ENCODE measurements around the gene PLEK2.
"Not testable (repeated sequence)": the region's sequence is repeated elsewhere in the genome, so short reads cannot be mapped to it uniquely, and the experiment has no call there.

PLEK2 gene

DNA sequence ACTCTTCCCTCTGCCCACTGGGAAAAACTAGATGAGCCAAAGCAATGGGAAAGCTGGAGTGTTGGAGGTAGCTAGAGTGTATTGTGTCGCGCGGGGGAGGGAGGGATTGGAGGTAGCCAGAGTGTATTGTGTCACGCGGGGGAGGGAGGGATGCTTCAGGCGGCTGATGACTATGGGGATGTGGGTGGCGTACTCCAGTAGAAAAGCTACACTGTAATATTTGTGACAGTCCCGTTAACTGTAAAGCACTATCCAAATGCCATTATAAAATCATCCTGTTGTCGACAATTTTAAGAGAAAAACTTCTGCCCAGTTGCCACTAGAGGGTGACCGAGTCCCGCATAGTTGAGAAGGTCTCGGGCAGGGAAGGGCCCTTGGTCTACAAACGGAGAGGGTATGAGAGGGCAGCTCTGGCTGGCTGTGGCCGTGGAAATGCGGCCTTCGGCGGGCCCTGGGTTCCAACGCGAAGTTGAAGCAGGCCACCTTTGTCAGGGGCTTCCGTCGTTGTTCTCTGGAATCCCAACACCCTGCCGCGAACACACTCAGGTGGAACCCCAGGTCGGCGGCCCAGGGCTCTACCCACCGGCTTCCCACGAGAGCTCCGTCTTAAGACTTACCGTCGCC, 15.1 kb upstream of the PLEK2 start:
- DNase-seq: peak; percentile 60 to 63

GRCh38 chr14:67426161-67426560, 14.2 kb upstream of the PLEK2 start:
- DNase-seq: no peak

- DNase-seq: no peak
Measured at GRCh38 chr14:67425608-67426007, 13.6 kb upstream of the PLEK2 start.

- DNase-seq: no peak
Measured at GRCh38 chr14:67424539-67424938, 12.6 kb upstream of the PLEK2 start.

DNA sequence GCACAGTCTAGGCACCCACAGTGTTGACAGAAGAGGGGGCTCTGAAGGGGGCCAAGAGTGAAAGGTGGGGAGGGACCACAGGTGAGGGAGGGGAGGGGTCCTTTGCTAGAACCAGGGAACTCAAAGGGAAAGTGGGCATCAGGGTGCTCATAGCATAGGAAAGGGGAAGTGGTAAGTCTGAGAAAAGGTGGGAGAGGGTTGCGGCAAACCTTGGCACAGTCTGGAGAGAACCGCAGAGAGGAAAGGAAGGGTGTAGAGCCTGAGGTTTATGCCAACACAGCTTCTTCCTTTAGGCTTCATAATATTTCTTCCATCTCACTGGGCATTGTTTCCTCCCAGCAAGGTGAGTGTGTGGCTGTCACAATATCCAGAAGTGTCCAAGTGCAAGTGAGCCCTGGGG, 11.5 kb upstream of the PLEK2 start:
- no peak for DNase-seq

- DNase-seq: no peak
Measured at GRCh38 chr14:67421356-67422224, 9.6 kb upstream of the PLEK2 start.

DNA sequence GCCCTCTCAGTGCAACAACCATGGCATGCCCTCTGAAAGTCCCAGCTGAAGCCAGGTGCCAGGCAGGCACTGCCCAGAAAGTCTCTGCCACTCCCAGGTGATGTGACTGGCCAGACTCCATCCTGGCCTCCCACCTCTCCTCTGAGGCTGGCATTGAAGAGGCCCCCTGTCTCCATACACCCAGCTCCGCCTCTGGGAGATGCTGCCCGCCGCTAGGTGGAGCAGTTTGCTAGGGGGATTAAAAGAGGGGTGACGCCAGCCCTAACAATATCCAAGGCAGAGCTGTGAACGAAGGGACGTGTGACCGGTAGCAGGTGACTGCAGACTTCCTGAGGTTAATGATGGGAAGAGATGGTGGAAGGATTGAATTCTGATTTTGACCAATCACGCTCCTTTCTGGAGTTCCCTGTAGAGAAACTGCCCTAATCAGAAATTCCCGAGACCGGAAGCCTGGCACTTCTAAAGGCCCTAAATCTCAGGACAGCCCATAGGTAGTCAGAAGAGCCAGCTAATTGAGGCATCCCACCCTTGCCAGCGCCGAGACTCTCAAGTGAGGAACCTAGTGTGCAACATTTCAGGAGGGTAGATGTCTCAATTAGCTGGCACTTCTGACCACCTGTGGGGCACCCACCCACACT, 8.3 kb upstream of the PLEK2 start:
- DNase-seq: peak; percentile 21 to 35

GRCh38 chr14:67418401-67419191, 6.6 kb upstream of the PLEK2 start:
- DNase-seq: no peak

DNA sequence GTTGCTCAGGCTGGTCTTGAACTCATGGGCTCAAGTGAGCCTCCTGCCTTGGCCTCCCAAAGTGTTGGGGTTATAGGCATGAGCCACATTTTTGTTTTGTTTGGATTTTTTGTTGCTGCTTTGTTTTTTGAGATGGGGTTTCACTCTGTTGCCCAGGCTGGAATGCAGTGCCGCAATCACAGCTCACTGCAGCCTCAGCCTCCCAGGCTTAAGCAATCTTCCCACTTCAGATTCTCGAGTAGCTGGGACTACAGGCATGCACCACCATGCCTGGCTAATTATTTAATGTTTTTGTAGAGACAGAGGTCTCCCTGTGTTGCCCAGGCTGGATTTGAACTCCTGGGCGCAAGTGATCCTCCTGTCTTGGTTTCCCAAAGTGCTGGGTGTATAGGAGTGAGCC, 5.7 kb upstream of the PLEK2 start:
- DNase-seq: no peak

DNA sequence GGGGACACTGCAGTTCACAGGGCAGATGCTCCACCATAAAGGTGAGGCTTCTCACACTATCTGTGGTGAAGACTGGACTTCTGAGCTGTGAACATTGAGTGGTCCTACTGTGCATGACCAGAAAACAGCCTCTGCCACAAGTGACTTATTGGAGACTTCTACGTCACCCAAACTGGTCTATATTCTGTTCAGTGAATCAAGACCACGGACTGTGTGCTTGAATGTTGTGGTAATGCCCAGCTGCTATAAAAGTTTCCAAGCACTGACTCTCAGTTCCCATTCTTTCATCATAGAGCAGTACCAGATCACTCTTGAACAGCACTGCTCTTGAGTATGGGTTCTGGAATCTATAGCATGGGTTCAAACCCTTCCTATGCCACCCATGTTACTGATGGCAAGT, 4.8 kb upstream of the PLEK2 start:
- no peak for DNase-seq

GRCh38 chr14:67416085-67416484, 4.1 kb upstream of the PLEK2 start:
- DNase-seq: no peak

GRCh38 chr14:67415610-67416009, 3.6 kb upstream of the PLEK2 start:
- not testable (repeated sequence) for DNase-seq

DNA sequence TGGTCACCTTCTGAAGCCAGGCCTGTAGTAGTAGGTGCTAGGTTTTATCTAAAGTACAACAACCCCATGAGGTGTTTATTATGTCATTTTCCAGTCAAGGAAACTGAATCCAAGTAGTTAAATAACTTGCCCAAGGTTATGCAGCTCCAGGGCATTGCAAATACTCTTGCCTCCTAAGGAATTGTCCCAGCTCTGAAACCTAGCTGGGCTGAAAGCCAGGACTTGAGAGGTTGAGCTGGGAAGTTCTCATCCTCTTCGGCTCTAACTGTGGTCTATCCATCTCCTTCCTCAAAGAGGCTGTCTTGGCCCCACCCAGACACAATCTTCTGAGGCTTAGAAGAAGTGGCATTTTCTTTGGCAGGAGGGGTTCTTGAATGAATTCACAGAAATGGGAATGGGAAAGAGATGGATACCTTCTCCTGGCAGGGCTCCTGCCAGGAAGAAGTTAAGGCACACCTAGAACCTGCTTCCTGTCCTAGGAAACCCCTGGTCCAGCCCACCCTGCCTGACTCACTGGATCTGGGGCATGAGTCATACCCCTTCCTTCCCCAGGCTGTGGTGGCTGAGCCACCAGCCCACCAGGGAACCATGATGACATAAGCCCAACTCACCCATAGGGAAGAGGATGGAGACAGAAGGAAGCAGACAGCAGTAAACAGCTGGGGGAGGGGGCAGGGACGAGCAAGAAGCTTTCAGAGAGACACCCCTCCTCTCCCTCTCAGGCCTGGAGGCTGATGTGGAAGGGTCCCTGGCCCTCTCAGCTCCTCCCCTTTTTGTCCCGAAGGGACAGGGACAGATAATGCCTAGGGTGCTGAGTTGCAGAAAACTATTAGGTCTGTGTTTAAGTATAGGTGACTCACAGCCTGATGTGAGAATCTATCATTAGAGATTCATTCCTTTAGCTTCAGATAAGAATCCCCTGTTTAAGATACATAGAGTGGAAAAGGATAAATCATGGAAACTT, 2.1 kb upstream of the PLEK2 start:
- peak; percentile 11 for DNase-seq

GRCh38 chr14:67411370-67411769, 595 bp downstream of the PLEK2 start:
- no peak for DNase-seq

- DNase-seq: no peak
Measured at GRCh38 chr14:67410313-67410712, 1.7 kb downstream of the PLEK2 start.

GRCh38 chr14:67409461-67409860, 2.5 kb downstream of the PLEK2 start:
- DNase-seq: no peak

DNA sequence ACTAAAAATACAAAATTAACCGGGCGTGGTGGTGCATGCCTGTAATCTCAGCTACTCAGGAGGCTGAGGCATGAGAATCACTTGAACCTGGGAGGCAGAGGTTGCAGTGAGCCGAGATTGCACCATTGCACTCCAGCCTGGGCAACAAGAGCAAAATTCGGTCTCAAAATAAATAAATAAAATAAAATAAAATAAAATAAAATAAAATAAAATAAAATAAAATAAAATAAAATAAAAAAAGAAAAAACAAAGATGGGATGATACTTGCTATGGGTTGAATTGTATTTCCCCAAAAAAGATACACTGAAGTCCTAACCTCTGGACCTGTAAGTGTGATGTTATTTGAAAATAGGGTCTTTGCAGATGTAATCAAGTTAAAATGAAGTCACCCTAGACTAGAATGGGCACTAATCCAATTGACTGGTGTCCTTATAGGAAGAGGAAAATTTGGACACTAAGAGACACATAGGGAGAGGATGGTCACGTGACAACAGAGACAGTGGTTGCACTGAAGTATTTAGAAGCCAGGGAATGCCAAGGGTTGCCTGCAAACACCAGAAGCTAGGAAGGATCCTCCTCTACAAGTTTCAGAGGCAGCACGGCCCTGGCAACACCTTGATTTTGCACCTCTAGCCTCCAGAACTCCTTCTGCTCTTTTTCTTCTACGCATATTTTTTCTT, 3.7 kb downstream of the PLEK2 start:
- DNase-seq: not testable (repeated sequence)

GRCh38 chr14:67405771-67406170, 6.2 kb downstream of the PLEK2 start:
- no peak for DNase-seq

DNA sequence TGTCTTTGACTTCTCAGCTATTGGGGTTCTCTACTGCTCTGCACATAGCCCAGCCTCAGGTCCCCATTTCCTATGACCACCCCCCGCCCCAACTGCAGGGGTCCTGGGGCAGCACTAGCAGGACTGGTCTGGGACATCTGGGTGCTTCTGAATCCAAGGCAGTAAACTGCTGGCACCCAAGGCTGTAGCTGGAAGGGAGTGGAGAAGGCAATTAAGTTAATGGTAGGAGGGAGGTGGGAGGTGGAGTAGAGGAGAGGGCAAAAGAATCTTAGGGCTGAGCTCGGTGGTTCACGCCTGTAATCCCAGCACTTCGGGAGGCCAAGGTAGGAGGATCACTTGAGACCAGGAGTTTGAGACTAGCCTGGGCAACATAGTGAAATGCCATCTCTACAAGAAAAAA, 11.5 kb downstream of the PLEK2 start:
- no peak for DNase-seq

DNA sequence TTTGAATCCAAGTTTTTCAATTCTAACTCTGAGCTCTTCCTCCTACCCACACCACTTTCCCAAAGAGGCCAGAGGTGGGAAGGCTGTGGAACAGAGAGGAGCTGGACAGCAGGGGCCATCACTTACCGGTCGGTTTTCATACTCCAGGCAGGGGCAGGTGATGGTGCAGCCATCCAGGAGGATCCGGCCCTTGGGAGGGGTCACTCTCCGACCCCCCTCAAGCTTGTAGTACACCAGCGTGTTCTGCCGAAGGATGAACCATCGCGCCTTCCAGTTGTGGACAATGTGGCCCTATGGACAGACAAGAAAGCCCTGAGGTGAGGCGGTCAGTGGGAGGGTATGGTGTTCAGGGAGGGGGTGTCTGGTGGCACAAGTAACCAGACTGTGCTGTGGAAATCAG, 14.4 kb downstream of the PLEK2 start:
- no peak for DNase-seq

DNA sequence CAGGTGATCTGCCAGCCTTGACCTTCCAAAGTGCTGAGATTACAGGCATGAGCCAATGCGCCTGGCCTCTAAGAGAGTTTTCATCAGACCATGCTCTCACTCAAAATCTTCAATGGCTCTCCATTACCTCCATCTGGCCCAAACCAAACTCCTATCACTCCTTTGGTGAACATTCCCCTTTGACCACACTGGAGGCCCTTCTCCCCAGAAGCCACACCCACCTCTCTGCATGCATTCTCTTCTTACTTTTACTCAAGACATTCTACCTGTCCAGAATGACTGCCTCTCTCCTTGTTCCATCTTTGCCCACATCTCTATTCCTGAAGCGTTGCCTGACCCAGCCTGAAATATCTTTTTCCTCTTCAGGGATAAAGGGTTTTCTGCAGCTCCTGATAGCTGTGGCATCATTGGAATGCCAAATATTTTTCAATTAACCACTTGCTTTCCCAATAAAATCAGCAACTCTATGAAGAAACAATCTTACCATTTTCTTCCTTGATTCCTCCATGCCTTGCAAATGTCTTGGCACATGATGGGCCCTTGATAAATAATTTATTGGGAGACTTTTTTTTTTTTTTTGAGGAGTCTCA, 15.5 kb downstream of the PLEK2 start:
- DNase-seq: no peak

Measured in stimulated activated CD4-positive, alpha-beta T cell treated with anti-CD3 and anti-CD28 coated beads, Interleukin-2, amount 100 ng/mL, for 48 hours (primary cell).